Coronary artery (tissue), 2 donors: Measurements from ENCODE around the gene LTBP3.
A peak's percentile ranks its signal among the peaks of the same experiment; 100 is the strongest.

Experiments
- DNase-seq: peaks from one replicate; pipeline ENCODE4 v3.0.0-alpha.2; 2017; ENCODE audit warnings: low spot score
- H3K27ac ChIP-seq, 2 donors: fragments of 200-600 bp; sonication (generic); one replicate each; pipeline ENCODE4 v1.5.1; 2016 to 2019
- H3K4me3 ChIP-seq: fragments of 200-600 bp; sonication (generic); 2 replicates; pipeline ENCODE4 v1.5.1; 2016; ENCODE audit warnings: mild to moderate bottlenecking, moderate library complexity
- CTCF ChIP-seq: fragments of 200-600 bp; sonication (generic); IDR thresholded peaks from one replicate; pipeline ENCODE4 v1.5.1; 2019; ENCODE audit warnings: antibody characterized with exemption

LTBP3 gene

GRCh38 chr11:65574811-65575567, 16.8 kb upstream of the LTBP3 start:
- DNase-seq, result no peak
- Histone ChIP-seq H3K4me3 (peak overlapping the region; percentile 98), H3K27ac (peak overlapping the region; percentile 98 to 100)
- no peak for TF ChIP-seq CTCF

- H3K27ac ChIP-seq, result peak overlapping the region; percentile 98 to 100
- peak; percentile 98 for TF ChIP-seq CTCF
- H3K4me3 ChIP-seq, result peak overlapping the region; percentile 98
- peak; percentile 96 for DNase-seq
Observed at GRCh38 chr11:65574109-65574810, 16.1 kb upstream of the LTBP3 start.

GRCh38 chr11:65573391-65574079, 15.4 kb upstream of the LTBP3 start:
- no peak for DNase-seq
- Histone ChIP-seq H3K4me3 (peak overlapping the region; percentile 98), H3K27ac (peak overlapping the region; percentile 86 to 100)
- TF ChIP-seq CTCF, result no peak

GRCh38 chr11:65572356-65573051, 14.3 kb upstream of the LTBP3 start, which contains the start of gene FAM89B:
FAM89B (plus strand) TSS chr11:65572538; CDS start chr11:65572670, 132 bp downstream.
- no peak for TF ChIP-seq CTCF
- Histone ChIP-seq H3K27ac (peak within 1 kb of the TSS; percentile 86 to 100), H3K4me3 (peak within 1 kb of the TSS; percentile 98)
- peak; percentile 94 for DNase-seq

- Histone ChIP-seq H3K4me3 (peak overlapping the region; percentile 98), H3K27ac (peak overlapping the region; percentile 86 to 100)
- TF ChIP-seq CTCF, result peak; percentile 20
- no peak for DNase-seq
Observed at GRCh38 chr11:65571940-65572339, 13.8 kb upstream of the LTBP3 start.

GRCh38 chr11:65571420-65571819, 13.3 kb upstream of the LTBP3 start:
- Histone ChIP-seq H3K27ac (peak overlapping the region; percentile 86 to 100), H3K4me3 (peak overlapping the region; percentile 98)
- no peak for DNase-seq
- TF ChIP-seq CTCF, result no peak
